ENCODE data around the gene HIF3A.

Gene HIF3A

DNA sequence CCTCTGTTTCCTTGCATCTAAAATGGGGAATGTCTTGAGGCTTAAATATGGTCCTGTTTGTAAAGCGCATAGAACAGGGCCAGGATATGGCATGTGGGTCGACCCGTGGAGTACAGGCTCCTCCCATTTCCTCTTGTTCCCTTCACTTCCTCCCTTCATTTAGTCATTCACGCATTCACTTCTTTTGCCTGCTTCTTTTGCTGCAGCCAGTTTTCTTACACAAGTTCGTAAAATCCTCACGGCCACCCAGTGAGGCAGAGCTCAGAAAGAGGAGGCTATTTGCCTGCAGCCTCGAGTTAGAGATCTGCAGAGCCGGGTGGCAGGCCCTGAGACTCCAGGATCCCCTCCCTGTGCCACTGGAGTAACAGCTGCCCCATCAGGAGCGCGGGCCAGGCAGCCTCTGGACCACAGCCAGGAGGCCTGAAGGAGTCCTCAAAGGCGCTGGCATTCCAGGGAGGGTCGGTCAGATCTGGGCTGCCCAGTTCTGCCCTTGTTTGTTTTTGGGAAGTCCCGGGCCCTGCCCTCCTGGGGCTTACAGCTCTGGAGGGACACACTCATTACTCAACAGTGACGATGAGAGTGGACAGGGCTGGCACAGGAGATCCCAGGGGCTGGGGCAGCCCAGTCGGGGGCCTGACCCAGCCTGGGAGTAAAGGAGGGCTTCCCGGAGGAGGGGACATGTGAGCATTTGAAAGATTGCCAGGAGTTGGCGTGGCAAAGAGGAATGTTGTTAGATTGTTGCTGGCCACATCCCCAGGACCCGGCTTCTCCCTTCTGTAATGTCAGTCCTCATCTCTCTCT lies 54.6 kb downstream of the HIF3A start:
- H3K4me3 ChIP-seq (ENCODE audit: low read length): no peak overlapping the region
- DNase-seq (ENCODE audit: low read depth): peak; percentile 70
- TF ChIP-seq, protein P1, sequence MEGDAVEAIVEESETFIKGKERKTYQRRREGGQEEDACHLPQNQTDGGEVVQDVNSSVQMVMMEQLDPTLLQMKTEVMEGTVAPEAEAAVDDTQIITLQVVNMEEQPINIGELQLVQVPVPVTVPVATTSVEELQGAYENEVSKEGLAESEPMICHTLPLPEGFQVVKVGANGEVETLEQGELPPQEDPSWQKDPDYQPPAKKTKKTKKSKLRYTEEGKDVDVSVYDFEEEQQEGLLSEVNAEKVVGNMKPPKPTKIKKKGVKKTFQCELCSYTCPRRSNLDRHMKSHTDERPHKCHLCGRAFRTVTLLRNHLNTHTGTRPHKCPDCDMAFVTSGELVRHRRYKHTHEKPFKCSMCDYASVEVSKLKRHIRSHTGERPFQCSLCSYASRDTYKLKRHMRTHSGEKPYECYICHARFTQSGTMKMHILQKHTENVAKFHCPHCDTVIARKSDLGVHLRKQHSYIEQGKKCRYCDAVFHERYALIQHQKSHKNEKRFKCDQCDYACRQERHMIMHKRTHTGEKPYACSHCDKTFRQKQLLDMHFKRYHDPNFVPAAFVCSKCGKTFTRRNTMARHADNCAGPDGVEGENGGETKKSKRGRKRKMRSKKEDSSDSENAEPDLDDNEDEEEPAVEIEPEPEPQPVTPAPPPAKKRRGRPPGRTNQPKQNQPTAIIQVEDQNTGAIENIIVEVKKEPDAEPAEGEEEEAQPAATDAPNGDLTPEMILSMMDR (conservative IDR thresholded peaks at IDR 0.05; ENCODE audit: low read length): no peak

DNA sequence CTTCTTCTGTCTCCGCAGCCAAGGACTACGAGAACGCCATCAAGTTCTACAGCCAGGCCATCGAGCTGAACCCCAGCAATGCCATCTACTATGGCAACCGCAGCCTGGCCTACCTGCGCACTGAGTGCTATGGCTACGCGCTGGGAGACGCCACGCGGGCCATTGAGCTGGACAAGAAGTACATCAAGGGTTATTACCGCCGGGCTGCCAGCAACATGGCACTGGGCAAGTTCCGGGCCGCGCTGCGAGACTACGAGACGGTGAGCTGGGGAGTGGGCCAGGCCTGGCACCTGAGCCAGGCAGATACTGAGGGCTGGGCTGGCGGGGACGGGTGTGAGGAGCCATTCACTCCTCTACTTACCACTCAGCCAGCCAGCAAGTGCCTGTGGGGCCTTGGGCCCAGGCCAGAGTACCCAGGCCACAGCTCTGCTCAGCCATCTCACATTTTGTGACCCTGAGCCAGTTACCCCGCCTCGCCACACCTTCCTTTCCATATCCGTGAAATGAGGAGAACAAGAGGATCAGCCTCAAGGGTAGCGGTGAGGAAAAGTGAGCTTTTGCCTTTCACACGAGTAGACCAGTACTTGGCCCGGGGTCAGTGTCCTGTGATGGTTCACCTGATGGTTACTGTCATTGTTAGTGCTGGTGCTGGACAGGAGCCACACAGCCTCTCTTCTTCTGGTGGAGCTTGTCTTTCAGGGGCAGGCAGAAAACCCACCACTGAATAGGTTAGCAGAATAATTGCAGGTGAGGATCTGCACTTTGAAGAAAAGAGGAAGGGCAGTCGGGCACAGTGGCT lies 57.1 kb downstream of the HIF3A start:
- TF ChIP-seq, protein P1 (conservative IDR thresholded peaks at IDR 0.05; ENCODE audit: low read length): no peak
- no peak overlapping the region for H3K4me3 ChIP-seq (ENCODE audit: low read length)
- no peak for DNase-seq (ENCODE audit: low read depth)

DNA sequence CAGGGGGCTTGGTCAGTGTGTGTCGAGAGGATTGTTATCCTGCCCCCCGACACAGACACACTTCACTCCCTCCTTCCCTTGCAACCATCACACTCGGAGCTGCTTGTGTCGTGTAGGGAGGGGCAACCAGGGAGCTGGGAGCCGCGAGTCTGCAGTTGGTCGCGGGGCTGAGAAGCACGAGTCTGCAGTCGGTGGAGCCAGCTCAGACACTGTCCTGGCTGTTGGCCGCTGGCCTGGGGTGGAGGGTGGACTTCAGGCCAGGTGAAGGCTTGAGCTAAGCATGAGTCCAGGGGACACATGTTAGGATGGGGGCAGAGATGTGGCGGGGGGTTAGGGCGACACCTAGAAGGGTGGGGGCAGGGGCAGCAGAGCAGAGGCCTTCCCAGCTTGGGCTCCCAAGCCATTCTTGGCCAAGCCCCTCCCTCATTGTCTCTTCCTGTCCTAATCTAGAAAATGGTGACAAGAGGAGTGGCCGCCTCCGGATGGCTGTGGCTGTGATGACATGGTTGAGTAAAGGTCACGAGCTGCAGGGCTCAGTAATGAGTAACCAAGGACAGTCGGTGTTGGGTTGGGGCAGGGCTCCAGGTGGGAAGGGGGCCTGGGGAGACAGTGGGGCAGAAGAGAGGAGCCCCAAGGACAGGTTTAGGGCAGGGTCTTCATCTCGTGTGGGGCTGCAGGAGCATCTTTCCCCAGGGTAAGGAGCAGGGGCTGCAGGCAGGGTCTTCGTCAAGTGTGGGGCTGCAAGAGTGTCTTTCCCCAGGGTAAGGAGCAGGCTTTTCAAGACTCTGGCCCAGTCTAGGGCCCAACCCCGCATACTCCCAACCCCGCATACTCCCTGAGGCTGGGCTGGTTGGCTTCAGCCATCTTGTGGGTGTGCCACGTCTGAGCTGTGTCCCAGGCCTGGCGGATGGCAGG lies 58.6 kb downstream of the HIF3A start:
- H3K4me3 ChIP-seq (ENCODE audit: low read length): no peak overlapping the region
- no peak for DNase-seq (ENCODE audit: low read depth)
- TF ChIP-seq, protein P1 (conservative IDR thresholded peaks at IDR 0.05; ENCODE audit: low read length): no peak

DNA sequence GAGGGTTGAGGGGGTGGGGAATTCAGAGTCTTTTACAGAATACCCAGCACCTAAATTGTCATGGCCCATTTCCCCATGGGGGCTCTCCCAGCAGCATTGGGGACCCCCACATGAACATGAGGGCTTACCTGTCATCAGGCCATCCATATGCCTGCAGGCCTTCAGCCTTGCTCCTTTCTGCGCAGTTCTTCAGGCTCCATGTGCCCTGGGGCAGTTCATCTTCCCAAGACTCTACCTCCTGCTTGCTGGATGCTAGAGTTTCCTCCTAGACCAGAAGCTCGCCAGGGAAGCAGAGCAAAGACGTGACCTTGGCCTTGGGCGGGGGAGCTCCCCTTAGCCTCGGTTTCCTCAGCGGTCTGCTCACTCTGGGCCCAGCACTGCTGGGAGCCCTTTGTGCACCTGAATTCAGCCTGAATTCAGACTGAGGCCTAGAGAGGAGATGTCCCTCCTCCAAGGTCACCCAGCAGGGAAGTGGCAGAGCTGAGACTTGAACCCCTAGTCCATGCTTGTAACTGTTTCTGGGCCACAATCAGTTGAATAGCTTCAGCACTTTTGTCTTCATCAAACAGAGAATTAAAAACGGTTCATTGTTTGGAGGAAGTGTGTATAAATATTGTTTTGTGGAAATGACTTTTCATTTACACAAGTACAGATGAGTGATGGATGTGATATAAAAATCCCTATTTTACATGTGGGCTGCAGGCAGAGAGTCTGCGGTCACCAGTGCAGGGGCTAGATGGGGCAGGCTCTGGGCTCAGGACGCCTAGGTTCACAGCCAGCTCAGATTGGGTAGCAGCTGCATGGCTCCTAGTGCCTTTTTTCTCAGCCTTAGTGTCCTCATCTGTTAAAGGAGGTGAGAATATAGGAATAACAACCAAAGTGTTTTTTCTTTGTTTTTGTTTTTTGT lies 59.6 kb downstream of the HIF3A start:
- H3K4me3 ChIP-seq (ENCODE audit: low read length): no peak overlapping the region
- TF ChIP-seq, protein P1 (conservative IDR thresholded peaks at IDR 0.05; ENCODE audit: low read length): no peak
- no peak for DNase-seq (ENCODE audit: low read depth)

DNA sequence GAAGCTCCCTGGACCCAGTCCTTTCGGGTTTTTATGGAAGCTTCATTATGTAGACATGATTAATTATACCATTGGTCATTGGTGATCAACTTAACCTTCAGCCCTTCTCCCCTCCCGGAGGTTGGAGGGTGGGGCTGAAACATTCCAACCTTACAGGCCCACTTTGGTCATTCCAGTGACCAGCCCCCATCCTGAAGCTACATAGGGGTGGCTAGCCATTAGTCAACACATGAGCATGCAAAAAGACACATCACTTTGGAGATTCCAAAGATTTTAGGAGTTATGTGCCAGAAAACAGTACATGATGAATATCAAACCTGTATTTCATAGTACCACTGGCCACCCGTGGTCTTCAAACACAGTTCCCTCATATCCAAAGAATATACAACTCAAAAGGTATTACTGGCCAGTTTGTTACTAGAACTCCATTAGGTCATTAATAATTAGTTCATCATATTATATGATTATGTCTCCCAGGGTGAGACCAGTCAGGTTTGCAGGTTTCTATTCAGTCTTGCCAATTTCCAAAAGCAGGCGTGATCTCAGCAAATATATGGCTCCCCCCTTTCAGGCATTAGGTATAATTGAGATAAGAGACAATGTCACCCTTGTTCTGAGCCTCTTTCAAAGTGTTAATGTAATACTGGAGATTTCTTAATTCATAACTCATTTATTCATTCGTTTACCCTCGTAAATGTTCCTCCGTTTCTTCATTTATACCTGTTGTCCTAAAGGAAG lies 61.2 kb downstream of the HIF3A start:
- DNase-seq (ENCODE audit: low read depth): peak; percentile 65
- TF ChIP-seq, protein P1 (conservative IDR thresholded peaks at IDR 0.05; ENCODE audit: low read length): no peak
- no peak overlapping the region for H3K4me3 ChIP-seq (ENCODE audit: low read length)
